Parathyroid adenoma (tissue), 2 donors: ENCODE results near the gene KIFC1.
A peak's percentile ranks its signal among the peaks of the same experiment; 100 is the strongest.

ENCODE experiments used
- H2AFZ ChIP-seq: fragments of 300-600 bp; sonication (generic); one replicate; pipeline ENCODE4 v1.7.0; 2017; ENCODE audit warnings: antibody characterized with exemption, mild to moderate bottlenecking
- H3K27ac ChIP-seq: fragments of 300-600 bp; sonication (generic); one replicate; pipeline ENCODE4 v1.7.0; 2017
- H3K27me3 ChIP-seq: fragments of 300-600 bp; sonication (generic); one replicate; pipeline ENCODE4 v1.7.0; 2017; ENCODE audit warnings: low read length; ENCODE audit not compliant: control insufficient read depth, insufficient read depth
- H3K36me3 ChIP-seq: fragments of 300-600 bp; sonication (generic); one replicate; pipeline ENCODE4 v1.7.0; 2017; ENCODE audit warnings: low read length; ENCODE audit not compliant: control insufficient read depth, insufficient read depth
- H3K4me1 ChIP-seq: fragments of 300-600 bp; sonication (generic); one replicate; pipeline ENCODE4 v1.7.0; 2017; ENCODE audit warnings: control low read depth
- H3K4me2 ChIP-seq: fragments of 300-600 bp; sonication (generic); one replicate; pipeline ENCODE4 v1.7.0; 2017; ENCODE audit warnings: low read length
- H3K4me3 ChIP-seq: fragments of 300-600 bp; sonication (generic); one replicate; pipeline ENCODE4 v1.7.0; 2017; ENCODE audit warnings: low read depth, low read length
- H3K79me2 ChIP-seq: fragments of 300-600 bp; sonication (generic); one replicate; pipeline ENCODE4 v1.7.0; 2017; ENCODE audit warnings: control low read depth
- H3K9ac ChIP-seq: fragments of 300-600 bp; sonication (generic); one replicate; pipeline ENCODE4 v1.7.0; 2017; ENCODE audit warnings: mild to moderate bottlenecking
- H3K9me3 ChIP-seq: fragments of 300-600 bp; sonication (generic); one replicate; pipeline ENCODE4 v1.7.0; 2017; ENCODE audit warnings: low read length; ENCODE audit not compliant: control insufficient read depth
- TF ChIP-seq, protein P1 (sequence below): fragments of 300-600 bp; sonication (generic); IDR thresholded peaks from one replicate; pipeline ENCODE4 v1.7.0; 2017; ENCODE audit warnings: antibody characterized with exemption, mild to moderate bottlenecking
- donor health status: primary hyperparathyroidism.

Gene KIFC1

DNA sequence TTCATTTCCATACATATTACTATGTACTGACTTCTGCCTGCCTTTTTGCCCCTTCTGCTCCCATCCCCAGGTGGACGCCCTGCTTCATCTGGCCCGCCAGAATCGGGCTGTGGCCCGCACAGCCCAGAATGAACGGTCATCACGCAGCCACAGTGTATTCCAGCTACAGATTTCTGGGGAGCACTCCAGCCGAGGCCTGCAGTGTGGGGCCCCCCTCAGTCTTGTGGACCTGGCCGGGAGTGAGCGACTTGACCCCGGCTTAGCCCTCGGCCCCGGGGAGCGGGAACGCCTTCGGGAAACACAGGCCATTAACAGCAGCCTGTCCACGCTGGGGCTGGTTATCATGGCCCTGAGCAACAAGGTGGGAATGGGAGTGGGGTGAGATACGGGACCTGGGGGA, 14.5 kb downstream of the KIFC1 start:
- no peaks in the 10 kb centered on the region for H3K27me3 ChIP-seq
- TF ChIP-seq, protein P1, sequence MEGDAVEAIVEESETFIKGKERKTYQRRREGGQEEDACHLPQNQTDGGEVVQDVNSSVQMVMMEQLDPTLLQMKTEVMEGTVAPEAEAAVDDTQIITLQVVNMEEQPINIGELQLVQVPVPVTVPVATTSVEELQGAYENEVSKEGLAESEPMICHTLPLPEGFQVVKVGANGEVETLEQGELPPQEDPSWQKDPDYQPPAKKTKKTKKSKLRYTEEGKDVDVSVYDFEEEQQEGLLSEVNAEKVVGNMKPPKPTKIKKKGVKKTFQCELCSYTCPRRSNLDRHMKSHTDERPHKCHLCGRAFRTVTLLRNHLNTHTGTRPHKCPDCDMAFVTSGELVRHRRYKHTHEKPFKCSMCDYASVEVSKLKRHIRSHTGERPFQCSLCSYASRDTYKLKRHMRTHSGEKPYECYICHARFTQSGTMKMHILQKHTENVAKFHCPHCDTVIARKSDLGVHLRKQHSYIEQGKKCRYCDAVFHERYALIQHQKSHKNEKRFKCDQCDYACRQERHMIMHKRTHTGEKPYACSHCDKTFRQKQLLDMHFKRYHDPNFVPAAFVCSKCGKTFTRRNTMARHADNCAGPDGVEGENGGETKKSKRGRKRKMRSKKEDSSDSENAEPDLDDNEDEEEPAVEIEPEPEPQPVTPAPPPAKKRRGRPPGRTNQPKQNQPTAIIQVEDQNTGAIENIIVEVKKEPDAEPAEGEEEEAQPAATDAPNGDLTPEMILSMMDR: no peak
- H3K27ac ChIP-seq: no peak overlapping the region
- no peak overlapping the region for H3K9ac ChIP-seq
- no peaks in the 10 kb centered on the region for H3K9me3 ChIP-seq
- no peaks in the 10 kb centered on the region for H3K36me3 ChIP-seq
- peaks cover 2% of the 10 kb centered on the region for H3K79me2 ChIP-seq
- H3K4me1 ChIP-seq: no peaks in the 10 kb centered on the region
- no peak overlapping the region for H3K4me3 ChIP-seq
- no peak overlapping the region for H2AFZ ChIP-seq
- H3K4me2 ChIP-seq: no peak overlapping the region

- peaks cover 9% of the 10 kb centered on the region for H3K79me2 ChIP-seq
- TF ChIP-seq, protein P1: peak; percentile 46
- H3K27ac ChIP-seq: no peak overlapping the region
- no peaks in the 10 kb centered on the region for H3K27me3 ChIP-seq
- peak overlapping the region; percentile 24 for H3K4me3 ChIP-seq
- no peak overlapping the region for H3K4me2 ChIP-seq
- H3K36me3 ChIP-seq: no peaks in the 10 kb centered on the region
- H3K9me3 ChIP-seq: no peaks in the 10 kb centered on the region
- H3K4me1 ChIP-seq: peaks cover 2% of the 10 kb centered on the region
- H3K9ac ChIP-seq: no peak overlapping the region
- peak overlapping the region; percentile 13 for H2AFZ ChIP-seq
Observed at GRCh38 chr6:33407132-33407718, 15.6 kb downstream of the KIFC1 start.

- H3K27me3 ChIP-seq: no peaks in the 10 kb centered on the region
- H2AFZ ChIP-seq: peak overlapping the region; percentile 90
- TF ChIP-seq, protein P1: no peak
- H3K79me2 ChIP-seq: peaks cover 11% of the 10 kb centered on the region
- H3K9me3 ChIP-seq: no peaks in the 10 kb centered on the region
- H3K9ac ChIP-seq: no peak overlapping the region
- H3K4me3 ChIP-seq: peak overlapping the region; percentile 76
- peaks cover 11% of the 10 kb centered on the region for H3K4me1 ChIP-seq
- peak overlapping the region; percentile 94 for H3K4me2 ChIP-seq
- H3K27ac ChIP-seq: peak overlapping the region; percentile 97
- H3K36me3 ChIP-seq: no peaks in the 10 kb centered on the region
Observed at GRCh38 chr6:33410050-33410710, 18.6 kb downstream of the KIFC1 start.

GRCh38 chr6:33410711-33411631, 19.3 kb downstream of the KIFC1 start, which contains the start of gene PHF1:
TSS of gene PHF1 (plus strand) at chr6:33411014. CDS start at chr6:33412264, 1,250 bp downstream.
- peak within 1 kb of the TSS; percentile 97 for H3K27ac ChIP-seq
- peaks cover 11% of the 10 kb centered on the region for H3K79me2 ChIP-seq
- peak within 1 kb of the TSS; percentile 94 for H3K4me2 ChIP-seq
- no peaks in the 10 kb centered on the region for H3K9me3 ChIP-seq
- peak within 1 kb of the TSS; percentile 90 for H2AFZ ChIP-seq
- H3K36me3 ChIP-seq: no peaks in the 10 kb centered on the region
- H3K27me3 ChIP-seq: no peaks in the 10 kb centered on the region
- H3K9ac ChIP-seq: peak within 1 kb of the TSS; percentile 98
- H3K4me3 ChIP-seq: peak within 1 kb of the TSS; percentile 87
- TF ChIP-seq, protein P1: peak; percentile 29
- H3K4me1 ChIP-seq: peaks cover 11% of the 10 kb centered on the region
